BJ (cell line): ENCODE results near the gene LY86. TPM values are rescaled to one million over a fixed set of nuclear protein-coding genes. Genes with fewer than 3 reads are reported as not detected.

Experiments
- CTCF ChIA-PET: fragments of 350-600 bp; formaldehyde crosslinking; extraction: SDS; loops from one replicate; lab custom pipeline; 2021; ENCODE audit warnings: antibody characterized with exemption, inconsistent platforms; lab: Yijun Ruan, JAX
- POLR2A ChIA-PET: fragments of 300-600 bp; sonication (Branson Sonifier 250); formaldehyde crosslinking; extraction: SDS; loops from one replicate; lab custom pipeline; 2021; ENCODE audit warnings: antibody characterized with exemption; lab: Charles Lee
- DNase-seq: peaks from one replicate; pipeline ENCODE4 v3.0.0-alpha.2; 2011; ENCODE audit warnings: low read depth
- H3K27me3 ChIP-seq: 2 replicates; pipeline ENCODE4 v1.6.0; 2011; ENCODE audit warnings: low read length; ENCODE audit not compliant: control insufficient read depth, insufficient read depth
- H3K36me3 ChIP-seq: 2 replicates; pipeline ENCODE4 v1.5.1; 2011; ENCODE audit warnings: low read length; ENCODE audit not compliant: control insufficient read depth, insufficient read depth
- H3K4me3 ChIP-seq: 2 replicates; pipeline ENCODE4 v1.5.1; 2011; ENCODE audit warnings: low read depth, mild to moderate bottlenecking, control low read depth, low read length
- polyA plus RNA-seq: library from polyadenylated mRNA; depleted of rRNA; stranded (reverse); fragments of >200 nt; gene quantifications from 2 replicates; pipeline ENCODE4 v1.2.3, GENCODE V29; 2011
- TF ChIP-seq, protein P1 (sequence below): IDR thresholded peaks from 2 replicates; pipeline ENCODE4 v1.5.1; 2011; ENCODE audit warnings: low read depth, mild to moderate bottlenecking, control low read depth, inconsistent platforms, low read length, moderate library complexity; ENCODE audit not compliant: insufficient read depth

The LY86 gene
- polyA plus RNA-seq, 1 experiment: not detected

DNA sequence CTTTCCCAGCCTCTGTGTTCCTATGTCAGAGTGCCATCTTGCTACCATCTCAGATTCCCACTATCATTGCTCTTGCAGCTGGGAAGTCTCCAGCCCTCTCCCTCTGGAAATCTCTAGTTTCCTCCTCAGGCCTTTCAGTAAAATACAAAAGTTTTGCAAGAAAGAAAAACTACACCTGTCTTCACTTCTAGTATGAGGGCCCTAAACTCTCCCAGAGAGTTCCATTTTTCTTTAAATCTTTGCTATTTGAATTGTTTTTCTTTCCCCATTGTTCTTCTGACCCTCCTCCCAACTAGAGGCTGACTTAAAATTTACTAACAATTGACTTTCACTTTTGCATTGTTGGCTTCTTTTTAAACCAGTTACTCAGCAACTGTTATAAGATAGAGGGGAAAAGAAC, 62.8 kb downstream of the LY86 start:
- CTCF ChIA-PET: no interaction called here
- POLR2A ChIA-PET: no interaction called here
- DNase-seq: no peak
- TF ChIP-seq, protein P1, sequence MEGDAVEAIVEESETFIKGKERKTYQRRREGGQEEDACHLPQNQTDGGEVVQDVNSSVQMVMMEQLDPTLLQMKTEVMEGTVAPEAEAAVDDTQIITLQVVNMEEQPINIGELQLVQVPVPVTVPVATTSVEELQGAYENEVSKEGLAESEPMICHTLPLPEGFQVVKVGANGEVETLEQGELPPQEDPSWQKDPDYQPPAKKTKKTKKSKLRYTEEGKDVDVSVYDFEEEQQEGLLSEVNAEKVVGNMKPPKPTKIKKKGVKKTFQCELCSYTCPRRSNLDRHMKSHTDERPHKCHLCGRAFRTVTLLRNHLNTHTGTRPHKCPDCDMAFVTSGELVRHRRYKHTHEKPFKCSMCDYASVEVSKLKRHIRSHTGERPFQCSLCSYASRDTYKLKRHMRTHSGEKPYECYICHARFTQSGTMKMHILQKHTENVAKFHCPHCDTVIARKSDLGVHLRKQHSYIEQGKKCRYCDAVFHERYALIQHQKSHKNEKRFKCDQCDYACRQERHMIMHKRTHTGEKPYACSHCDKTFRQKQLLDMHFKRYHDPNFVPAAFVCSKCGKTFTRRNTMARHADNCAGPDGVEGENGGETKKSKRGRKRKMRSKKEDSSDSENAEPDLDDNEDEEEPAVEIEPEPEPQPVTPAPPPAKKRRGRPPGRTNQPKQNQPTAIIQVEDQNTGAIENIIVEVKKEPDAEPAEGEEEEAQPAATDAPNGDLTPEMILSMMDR: no peak
- H3K36me3 ChIP-seq: no peaks in the 10 kb centered on the region
- no peak overlapping the region for H3K4me3 ChIP-seq
- no peaks in the 10 kb centered on the region for H3K27me3 ChIP-seq

DNA sequence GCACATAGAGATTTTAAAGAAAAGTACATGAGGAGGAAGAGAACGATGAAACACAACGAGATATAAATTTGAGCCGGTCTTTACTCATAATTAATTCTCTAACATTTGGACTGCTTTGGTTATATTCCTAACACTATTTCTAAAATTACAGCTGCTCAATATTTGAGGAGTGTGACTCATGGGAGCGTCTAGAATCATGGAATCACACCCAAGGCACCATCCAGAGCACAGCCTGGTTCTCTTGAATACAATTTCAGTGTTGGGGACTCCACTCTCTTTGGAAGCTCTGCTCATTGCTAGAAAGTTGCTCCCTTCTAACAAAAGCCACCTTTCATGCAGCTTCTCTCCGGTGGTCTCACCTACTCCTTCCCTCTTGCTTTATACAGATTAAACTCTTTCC, 64.4 kb downstream of the LY86 start:
- DNase-seq: no peak
- CTCF ChIA-PET: no interaction called here
- Histone ChIP-seq H3K27me3 (no peaks in the 10 kb centered on the region), H3K4me3 (no peak overlapping the region), H3K36me3 (no peaks in the 10 kb centered on the region)
- POLR2A ChIA-PET: no interaction called here
- TF ChIP-seq, protein P1: no peak

DNA sequence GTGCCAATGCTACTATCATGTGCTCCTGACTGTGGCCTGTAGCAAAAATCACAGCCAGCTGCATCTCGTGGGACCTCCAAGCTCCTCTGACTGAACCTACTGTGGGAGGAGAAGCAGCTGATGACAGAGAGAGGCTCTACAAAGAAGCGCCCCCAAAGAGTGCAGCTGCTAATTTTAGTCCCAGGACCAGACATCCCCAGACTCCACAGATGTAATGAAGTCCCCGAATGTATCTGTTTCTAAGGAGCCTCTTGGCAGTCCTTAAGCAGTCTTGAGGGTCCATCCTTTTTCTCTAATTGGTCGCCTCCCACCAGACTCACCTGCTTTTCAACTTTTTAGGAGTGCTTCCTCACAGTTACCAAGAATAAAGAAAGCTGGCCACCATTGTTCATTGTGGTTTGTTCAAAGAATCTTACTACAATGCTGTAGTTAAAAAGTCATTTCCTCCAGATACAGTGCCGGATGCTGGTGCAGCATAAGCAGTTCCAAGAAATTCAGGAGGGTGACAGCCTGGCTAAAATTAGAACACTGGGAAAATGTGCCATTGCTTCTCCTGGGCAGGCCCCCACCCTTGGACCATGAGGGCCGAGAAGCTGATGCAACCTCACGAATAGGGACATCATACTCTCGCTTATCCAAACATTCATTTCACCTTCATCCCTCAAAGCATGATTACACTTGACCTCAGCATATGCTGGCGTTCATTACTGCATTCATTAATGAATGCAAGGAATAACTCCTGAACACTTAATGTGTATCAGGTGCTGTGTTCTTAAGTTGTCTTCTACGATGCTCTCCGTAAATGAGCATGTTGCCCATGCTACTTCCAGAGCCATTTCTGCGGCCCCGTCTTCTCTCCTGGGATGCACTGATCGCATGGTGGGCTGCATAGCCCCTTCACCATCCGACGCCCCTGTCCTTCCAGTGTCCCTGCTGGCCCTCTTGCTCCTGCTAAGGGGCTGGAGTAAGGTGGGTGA, 66.4 kb downstream of the LY86 start:
- DNase-seq: no peak
- TF ChIP-seq, protein P1: no peak
- H3K4me3 ChIP-seq: no peak overlapping the region
- ChIA-PET POLR2A (no interaction called here), CTCF (no interaction called here)
- no peaks in the 10 kb centered on the region for H3K27me3 ChIP-seq
- H3K36me3 ChIP-seq: no peaks in the 10 kb centered on the region

DNA sequence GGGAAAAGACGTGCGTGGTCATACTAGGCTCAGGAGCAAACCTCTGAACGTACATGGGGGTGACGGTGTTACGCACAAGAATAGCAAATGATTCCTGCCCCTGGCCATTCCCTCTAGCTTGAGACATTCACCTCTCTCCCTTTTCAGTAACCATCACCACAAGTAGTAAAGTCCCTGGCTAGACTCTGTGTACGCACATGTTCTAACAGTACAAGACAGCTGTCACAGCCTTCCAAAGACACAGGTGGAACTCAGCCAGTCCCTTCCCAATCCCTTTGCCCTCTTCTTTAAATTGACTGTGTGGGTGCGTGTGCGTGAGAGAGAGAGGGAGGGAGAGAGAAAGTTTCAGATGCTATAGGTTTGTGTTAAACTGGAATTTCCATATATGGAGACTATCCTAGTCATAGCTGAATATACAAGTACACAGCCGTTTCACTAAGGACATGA, 67.3 kb downstream of the LY86 start:
- ChIA-PET POLR2A (no interaction called here), CTCF (interaction anchor here (1.5 kb wide), 1 partner anchor 13 kb away, joined by 3 read pairs; no protein-coding TSS in a partner anchor)
- Histone ChIP-seq H3K27me3 (no peaks in the 10 kb centered on the region), H3K36me3 (no peaks in the 10 kb centered on the region), H3K4me3 (no peak overlapping the region)
- TF ChIP-seq, protein P1: no peak
- no peak for DNase-seq

DNA sequence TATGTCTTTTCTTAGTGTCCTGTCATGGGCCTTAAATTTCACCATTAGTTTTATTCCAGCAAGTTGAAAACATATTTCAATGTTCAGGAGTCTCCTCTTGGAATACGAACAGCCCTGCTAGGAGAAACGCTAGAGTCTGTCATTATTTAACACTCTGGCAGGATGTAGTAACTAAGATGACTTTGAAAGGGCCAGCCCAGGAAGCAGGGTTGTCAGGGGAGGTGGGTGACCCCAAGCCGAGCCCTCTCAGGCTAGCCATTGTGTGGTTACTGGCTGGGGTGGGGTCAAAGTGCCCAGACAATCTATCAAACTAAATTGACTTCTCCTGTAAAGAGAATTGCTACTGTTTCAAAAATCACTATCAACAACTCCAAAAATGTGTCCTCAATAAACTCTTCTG, 67.8 kb downstream of the LY86 start:
- ChIA-PET POLR2A (no interaction called here), CTCF (interaction anchor here (1.5 kb wide), 1 partner anchor 12 kb away, joined by 3 read pairs; no protein-coding TSS in a partner anchor)
- TF ChIP-seq, protein P1: no peak
- DNase-seq: no peak
- Histone ChIP-seq H3K27me3 (no peaks in the 10 kb centered on the region), H3K4me3 (no peak overlapping the region), H3K36me3 (no peaks in the 10 kb centered on the region)
